OCI-LY7 (cell line): ENCODE data around the gene CRACDL.

ENCODE experiments used
- EZH2phosphoT487 ChIP-seq: fragments of 200-600 bp; sonication (generic); IDR thresholded peaks from 2 replicates; pipeline ENCODE4 v1.6.1; 2018; ENCODE audit warnings: low read depth, borderline replicate concordance, mild to moderate bottlenecking, mixed run types, antibody characterized with exemption, low read length, moderate library complexity, mixed read lengths
- TF ChIP-seq, protein P1 (sequence below): fragments of 200-600 bp; sonication (generic); conservative IDR thresholded peaks from 2 replicates; pipeline ENCODE4 v1.5.1; 2014; ENCODE audit warnings: mild to moderate bottlenecking, antibody characterized with exemption, low read length, moderate library complexity, mixed read lengths

DNA sequence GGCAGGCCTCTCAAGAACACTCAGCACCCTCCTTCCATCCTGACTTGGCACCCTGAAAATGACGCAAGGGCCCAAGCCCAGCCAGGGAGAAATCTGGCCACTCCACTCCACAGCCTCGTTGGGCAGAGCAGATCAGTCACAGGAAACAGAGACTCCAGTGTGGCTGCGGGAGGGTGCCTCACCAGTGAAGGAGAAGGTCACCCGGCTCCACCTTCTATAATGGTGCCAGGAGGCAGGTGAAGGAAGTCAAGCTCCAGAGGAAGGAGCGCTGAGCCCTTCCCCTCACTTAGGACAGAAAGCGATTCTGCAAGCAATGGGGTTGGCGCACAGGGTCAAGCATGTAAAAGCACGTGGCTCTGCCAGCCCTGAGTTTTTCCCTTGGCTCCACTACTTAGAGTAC lies 35.3 kb downstream of the CRACDL start:
- TF ChIP-seq, protein P1, sequence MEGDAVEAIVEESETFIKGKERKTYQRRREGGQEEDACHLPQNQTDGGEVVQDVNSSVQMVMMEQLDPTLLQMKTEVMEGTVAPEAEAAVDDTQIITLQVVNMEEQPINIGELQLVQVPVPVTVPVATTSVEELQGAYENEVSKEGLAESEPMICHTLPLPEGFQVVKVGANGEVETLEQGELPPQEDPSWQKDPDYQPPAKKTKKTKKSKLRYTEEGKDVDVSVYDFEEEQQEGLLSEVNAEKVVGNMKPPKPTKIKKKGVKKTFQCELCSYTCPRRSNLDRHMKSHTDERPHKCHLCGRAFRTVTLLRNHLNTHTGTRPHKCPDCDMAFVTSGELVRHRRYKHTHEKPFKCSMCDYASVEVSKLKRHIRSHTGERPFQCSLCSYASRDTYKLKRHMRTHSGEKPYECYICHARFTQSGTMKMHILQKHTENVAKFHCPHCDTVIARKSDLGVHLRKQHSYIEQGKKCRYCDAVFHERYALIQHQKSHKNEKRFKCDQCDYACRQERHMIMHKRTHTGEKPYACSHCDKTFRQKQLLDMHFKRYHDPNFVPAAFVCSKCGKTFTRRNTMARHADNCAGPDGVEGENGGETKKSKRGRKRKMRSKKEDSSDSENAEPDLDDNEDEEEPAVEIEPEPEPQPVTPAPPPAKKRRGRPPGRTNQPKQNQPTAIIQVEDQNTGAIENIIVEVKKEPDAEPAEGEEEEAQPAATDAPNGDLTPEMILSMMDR = no peak
- TF ChIP-seq EZH2phosphoT487 = no peak
